NOMO-1 (cell line): ENCODE results near the gene SEMA3G.

Experiments
- DNase-seq, 2 experiments: peaks; one replicate each; lab custom pipeline; 2025; ENCODE audit not compliant: unreplicated experiment in 2 of 2; lab: John Stamatoyannopoulos, UW

The SEMA3G gene

DNA sequence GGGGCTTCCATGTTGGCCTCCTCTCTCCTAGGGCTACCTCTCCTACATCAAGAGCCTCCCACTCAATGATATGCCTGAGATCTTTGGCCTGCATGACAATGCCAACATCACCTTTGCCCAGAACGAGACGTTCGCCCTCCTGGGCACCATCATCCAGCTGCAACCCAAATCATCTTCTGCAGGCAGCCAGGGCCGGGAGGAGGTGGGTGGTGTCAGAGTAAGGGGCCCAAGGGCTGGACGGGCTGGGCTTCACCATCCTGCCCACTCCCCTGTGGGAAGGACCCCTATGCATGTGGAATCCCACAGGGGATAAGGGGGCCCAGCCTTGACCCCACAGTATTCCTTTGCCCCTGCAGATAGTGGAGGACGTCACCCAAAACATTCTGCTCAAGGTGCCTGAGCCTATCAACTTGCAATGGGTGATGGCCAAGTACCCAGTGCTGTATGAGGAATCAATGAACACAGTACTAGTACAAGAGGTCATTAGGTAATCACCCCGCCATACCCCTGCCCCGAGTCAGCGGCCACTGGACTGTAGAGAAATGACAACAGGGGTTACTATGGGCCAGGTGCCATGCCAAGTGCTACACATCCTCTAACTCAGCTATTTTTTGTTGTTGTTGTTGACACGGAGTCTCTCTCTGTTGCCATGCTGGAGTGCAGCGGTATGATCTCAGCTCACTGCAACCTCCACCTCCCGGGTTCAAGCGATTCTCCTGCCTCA lies 47.1 kb downstream of the SEMA3G start:
- no peak for DNase-seq

DNA sequence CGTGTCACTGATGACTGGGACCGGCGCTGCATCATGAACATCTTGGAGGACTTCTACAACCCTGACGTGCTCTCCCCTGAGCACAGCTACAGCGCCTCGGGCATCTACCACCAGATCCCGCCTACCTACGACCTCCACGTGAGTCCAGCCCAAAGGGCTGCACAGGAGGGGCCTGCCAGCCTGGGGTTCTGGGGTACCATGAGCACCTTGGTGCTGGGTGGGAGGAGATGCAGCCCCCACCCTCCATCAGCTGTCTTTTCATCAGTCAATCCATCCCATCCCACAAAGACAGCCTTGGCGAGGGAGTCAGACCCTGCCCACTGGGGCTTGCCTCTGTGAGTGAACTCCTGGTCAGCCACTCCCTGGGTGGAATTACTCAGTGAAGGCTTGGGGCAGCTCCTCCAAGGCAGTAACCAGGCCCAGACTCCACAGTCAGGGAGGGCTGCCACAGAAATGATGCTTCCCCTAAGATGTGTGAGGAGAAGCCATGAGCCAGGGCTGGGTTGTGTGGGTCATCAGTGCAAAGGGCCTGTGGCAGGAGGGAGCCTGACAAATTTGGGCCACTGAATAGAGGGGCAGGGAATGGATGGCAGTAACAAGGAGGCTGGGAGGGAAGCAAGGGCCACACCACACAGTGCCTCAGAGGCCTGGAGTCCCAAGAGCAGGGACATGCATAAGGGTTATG lies 47.9 kb downstream of the SEMA3G start:
- no peak for DNase-seq

DNA sequence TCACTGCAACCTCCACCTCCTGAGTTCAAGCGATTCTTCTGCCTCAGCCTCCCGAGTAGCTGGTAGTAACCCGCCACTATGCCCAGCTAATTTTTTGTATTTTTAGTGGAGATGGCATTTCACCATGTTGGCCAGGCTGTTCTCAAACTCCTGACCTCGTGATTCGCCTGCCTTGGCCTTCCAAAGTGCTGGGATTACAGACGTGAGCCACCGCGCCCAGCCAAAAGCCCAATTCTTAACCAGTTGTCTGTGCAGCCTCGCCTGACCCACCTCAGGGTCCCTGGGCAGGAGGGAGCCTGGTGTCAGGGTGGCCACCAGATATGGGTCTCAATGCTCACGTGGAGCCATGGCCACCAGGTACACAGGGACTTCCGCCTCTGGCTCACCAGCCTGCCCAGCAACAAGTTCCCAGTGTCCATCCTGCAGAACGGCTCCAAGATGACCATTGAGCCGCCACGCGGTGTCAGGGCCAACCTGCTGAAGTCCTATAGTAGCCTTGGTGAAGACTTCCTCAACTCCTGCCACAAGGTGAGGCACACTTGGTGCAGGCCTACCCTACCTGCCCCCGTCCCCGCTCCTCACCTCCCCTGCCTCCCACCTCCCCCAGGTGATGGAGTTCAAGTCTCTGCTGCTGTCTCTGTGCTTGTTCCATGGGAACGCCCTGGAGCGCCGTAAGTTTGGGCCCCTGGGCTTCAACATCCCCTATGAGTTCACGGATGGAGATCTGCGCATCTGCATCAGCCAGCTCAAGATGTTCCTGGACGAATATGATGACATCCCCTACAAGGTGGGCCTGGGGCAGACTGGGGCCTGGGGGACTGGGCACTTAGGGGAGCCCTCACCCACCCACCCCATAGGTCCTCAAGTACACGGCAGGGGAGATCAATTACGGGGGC lies 48.6 kb downstream of the SEMA3G start:
- DNase-seq, result no peak

DNA sequence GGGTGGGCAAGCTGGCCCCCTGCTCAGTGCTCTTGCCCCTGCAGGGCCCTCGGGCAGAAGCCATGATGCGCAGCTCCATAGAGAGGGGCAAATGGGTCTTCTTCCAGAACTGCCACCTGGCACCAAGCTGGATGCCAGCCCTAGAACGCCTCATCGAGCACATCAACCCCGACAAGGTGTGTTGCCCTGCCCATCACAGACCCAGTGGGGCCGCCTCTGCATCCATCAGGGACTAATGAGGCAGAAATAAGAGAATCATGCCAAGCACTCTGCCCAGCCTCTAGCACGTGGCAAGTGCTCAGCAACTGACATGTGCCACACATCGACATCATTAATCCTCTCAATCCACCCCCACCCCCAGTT lies 49.4 kb downstream of the SEMA3G start:
- DNase-seq, result no peak

DNA sequence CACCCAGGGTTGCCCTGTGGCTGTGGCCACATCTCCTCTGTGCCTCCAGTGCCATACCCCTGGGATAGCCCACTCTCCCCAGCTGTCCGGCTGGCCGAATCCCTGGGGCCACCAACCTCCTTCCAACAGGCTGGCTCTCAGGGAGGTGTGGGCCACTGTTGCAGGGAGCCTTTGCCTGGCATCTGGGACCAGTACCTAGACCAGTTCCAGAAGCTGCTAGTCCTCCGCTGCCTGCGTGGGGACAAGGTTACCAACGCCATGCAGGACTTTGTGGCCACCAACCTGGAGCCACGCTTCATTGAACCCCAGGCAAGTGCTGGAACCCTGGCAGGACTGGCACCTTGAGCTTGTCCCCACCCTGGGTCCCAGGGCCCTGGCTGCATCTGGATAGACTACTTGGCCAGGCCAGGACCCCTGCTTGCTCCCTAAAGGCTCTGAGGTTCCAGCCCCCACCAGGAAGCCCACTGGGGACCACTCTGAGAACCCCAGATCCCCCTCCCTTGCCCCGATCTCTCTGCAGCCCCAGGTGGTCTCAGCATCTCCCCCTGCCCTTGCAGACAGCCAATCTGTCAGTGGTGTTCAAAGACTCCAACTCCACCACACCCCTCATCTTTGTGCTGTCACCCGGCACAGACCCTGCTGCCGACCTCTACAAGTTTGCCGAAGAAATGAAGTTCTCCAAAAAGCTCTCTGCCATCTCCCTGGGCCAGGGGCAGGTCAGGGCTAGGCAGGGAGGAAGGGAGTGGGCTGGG lies 50.0 kb downstream of the SEMA3G start:
- no peak for DNase-seq

DNA sequence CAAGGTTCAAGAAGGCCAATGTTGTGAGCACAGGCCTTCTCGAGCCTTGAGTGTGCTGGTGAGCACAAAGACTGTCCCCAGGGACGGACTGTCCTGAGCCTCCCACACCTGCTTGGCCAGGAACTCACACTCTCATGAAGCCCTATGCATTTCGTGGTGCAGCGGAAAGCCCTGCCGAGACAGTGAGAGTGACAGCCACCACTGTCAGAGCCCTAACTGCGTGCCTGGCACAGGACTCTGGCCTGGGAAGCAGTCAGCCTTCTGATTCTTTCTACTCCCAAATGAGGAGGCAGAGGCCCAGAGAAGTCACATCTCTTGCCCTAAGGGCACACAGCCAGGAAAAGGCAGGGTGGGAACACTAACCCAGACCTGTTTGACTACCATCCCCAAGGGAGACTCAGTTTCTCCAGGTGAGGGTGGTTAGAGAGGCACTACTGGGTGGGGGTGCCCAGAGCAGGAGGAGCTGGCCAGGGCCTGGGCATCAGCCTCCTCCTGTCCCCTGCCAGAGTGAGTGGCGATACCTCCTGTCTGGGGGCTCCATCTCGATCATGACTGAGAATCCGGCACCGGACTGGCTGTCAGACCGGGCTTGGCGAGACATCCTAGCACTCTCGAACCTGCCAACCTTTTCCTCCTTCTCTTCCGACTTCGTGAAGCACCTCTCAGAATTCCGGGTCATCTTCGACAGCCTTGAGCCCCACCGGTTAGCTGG lies 50.8 kb downstream of the SEMA3G start:
- no peak for DNase-seq

DNA sequence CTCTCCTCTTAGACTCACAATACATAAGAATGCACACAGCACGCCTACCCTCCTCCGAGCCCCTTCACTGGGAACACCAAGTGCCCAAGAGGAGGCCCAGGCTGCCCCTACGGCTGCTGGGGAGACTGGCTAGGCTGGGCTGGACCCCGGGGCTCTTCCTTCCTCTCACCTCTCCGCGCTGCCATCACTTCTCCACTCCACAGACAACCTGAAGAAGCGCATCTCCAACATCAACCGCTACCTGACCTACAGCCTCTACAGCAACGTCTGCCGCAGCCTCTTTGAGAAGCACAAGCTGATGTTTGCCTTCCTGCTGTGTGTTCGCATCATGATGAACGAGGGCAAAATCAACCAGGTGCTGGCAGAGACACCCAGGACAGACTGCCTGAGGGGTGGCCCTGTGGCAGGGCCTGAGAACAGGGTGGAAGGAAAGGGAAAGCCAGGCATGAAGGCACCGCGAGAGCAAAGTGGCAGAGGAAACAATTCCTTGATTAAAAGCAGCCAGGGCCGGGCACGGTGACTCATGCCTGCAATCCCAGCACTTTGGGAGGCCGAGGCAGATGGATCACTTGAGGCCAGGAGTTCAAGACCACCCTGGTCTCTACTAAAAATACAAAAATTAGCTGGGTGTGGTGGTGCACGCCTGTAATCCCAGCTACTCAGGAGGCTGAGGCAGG lies 51.6 kb downstream of the SEMA3G start:
- DNase-seq, result no peak

DNA sequence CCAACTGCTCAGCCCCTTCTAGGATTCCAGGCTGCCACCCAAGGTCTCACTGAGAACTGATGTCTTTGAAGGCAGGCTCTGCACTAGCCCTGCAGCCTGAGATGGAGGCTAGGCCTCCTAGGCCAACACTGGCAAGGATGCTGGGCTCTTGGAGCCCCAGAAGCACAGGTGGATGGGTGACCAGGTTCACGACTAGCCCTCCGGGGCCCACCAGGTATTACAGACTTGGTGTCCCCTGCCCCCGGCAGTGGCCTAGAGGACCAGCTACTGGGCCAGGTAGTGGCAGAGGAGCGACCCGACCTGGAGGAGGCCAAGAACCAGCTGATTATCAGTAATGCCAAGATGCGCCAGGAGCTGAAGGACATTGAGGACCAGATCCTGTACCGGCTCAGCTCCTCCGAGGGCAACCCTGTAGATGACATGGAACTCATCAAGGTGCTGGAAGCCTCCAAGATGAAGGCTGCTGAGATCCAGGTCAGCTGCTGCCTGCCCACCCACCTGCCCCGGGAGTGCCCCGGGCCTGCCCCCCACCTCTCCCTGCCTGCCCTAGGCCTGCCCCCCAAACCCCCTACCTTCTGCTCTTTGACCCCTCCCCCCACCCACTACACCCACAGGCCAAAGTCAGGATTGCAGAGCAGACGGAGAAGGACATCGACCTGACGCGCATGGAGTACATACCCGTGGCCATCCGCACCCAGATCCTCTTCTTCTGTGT lies 52.5 kb downstream of the SEMA3G start:
- DNase-seq, result no peak

DNA sequence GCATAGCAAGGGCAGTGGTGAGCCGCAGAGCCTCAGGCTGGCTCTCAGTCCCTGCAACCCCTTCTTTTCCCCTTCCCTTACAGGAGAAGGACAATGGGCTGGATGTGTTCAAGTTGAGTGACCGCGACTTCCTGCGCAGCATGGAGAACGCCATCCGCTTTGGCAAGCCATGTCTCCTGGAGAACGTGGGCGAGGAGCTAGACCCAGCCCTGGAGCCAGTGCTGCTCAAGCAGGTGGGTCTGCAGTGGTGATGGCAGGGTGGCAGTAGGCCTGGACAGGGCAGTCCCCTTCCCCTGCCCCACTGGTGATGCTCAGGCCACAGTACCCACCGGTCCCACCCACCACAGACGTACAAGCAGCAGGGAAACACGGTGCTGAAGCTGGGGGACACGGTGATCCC lies 53.8 kb downstream of the SEMA3G start:
- DNase-seq, result no peak

DNA sequence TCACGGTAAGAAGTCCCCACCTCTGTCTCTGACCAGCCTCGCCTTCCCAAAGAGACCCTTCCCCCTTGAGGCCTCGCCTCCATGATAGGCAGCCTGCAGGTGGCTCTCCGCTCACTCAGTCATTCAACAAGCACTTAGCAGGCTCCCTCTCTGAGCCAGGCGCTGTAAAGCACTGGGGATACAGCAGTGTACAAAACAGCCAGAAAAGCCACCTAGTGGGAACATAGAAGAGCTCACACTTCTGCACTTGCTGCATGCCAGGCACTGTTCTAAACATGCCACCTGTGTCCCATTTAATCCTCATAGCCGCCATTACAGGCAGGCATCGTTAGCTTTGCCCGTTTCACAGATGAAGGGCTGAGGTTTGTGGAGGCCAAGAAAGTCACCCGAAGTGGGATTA lies 56.0 kb downstream of the SEMA3G start:
- no peak for DNase-seq

DNA sequence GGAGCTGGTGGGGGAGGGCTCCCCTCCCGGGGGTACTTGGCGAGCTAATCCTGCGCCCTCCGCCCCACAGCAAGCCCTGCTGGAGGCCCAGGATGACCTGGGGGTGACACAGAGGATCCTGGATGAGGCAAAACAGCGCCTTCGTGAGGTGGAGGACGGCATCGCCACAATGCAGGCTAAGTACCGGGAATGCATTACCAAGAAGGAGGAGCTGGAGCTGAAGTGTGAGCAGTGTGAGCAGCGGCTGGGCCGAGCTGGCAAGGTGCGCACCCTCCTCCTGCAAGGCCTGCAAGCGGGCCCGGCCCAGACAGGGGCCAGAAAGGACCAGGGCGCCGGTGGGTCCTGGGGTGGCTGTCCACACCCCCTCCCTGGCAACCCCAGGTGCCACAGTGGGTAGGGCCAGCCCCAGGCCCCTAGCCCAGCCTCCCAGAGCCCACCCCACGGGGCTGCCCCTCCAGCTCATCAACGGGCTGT lies 56.5 kb downstream of the SEMA3G start:
- DNase-seq, result no peak

DNA sequence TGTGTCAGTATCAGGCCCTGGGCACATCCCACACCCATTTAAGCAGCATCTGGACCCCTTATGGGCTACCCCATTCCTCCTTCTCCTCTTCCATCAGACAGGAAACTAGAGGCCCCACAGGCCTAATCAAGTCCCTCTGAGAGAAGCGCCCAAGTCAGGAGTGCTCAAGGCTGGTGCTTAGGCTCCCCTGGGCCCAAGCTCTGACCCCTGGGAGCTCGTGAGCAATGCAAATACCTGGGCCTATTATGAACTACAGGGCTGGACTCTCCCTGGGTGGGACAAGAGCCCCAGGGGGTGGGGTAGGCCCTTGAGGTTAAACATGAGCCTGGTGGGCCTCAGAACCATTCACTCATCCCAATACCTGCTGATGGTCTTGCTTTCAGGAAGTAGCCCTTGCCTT lies 57.4 kb downstream of the SEMA3G start:
- DNase-seq, result no peak

DNA sequence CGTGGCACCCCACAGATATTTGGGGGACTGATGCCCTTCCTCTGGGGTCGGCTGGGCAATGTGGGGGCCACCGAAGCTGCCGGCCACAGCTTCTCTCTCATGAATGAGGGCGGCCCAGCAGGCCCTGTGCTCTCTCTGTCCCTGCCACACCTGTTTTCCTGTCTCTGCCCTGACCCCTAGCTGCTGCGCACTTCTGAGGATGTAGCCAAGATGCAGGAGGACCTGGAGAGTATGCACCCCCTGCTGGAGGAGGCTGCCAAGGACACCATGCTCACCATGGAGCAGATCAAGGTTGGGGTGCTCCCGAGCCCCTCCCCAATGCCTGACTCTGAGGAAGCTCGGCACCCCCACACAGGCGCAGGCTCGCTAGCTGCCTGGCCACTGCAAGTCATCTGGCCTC lies 59.7 kb downstream of the SEMA3G start:
- DNase-seq, result peak in 1 of 2 experiments; percentile 15

DNA sequence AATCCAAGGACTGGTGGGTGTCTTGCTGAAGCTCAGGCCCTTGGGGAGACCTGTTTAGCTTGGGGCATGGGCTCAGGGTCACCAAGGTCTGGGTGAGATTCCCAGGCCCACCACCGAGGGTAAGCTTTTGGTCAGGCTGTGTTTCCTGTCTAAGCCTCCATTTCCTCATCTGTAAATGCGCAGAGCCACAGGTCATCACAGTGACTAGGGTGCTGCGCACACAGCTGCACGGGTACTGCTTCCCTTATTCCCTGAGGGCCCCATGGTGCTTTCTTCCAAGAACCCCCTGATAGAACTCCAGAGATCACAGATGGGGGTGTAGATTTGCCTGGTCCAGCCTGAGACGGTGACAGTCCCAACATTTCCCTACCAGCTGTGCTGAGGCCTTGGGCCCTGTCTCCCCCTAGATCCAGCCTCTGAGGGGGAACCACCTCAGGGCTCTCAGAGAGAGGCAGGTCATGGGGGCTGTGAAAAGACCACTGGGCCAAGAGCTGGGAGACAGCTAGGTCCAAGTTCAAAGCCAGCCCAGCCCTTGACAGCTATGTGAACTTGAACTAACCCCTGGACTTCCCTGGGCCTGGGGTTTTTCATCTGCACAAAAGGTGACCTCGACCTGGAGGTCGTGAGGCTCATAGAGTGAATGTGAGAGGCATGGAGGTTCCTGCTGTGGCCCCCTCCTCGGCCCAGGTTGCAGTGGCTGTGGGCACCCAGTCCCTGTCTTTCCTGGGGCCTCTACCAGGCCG lies 60.7 kb downstream of the SEMA3G start:
- no peak for DNase-seq

DNA sequence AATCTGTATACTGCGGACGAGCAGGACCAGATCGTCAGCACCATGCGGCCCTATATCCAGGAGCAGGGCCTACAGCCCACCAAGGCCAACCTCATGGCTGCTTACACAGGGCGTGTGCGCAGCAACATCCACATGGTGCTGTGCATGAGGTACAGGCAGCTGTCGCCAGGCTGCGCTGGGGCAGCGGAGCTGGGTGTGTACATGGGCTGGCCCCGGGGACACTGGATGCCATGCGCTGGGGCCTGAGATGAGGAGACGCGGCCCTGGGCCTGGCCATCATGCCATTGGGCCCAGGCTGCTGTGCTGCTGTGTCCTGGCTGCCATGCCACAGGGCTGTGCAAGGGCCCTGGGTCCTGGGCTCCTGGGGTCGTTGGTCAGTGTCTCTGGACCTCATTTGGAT lies 61.5 kb downstream of the SEMA3G start:
- no peak for DNase-seq
